Trophoblast cell (in vitro differentiated cells and primary cell): ENCODE measurements around the gene BUD23.
A peak's percentile ranks its signal among the peaks of the same experiment; 100 is the strongest.

Experiments used
- DNase-seq, 2 donors: peaks; one replicate each; pipeline ENCODE4 v3.0.0-alpha.2; 2016
- H2AFZ ChIP-seq: 2 replicates; pipeline ENCODE4 v1.6.1; 2013; ENCODE audit warnings: low read length, moderate library complexity, mild to moderate bottlenecking; ENCODE audit not compliant: insufficient read depth, poor library complexity
- H2AK5ac ChIP-seq: 2 replicates; pipeline ENCODE4 v1.6.1; 2013; ENCODE audit warnings: mild to moderate bottlenecking, low read length
- H2BK120ac ChIP-seq: 2 replicates; pipeline ENCODE4 v1.6.1; 2013; ENCODE audit warnings: low read length, mild to moderate bottlenecking, moderate library complexity; ENCODE audit not compliant: insufficient read depth, poor library complexity
- H2BK12ac ChIP-seq: 2 replicates; pipeline ENCODE4 v1.6.1; 2013; ENCODE audit warnings: mild to moderate bottlenecking, low read length, moderate library complexity
- H2BK5ac ChIP-seq: 2 replicates; pipeline ENCODE4 v1.6.1; 2013; ENCODE audit warnings: low read length, low read depth, moderate library complexity, mild to moderate bottlenecking; ENCODE audit not compliant: poor library complexity
- H3K14ac ChIP-seq: 2 replicates; pipeline ENCODE4 v1.6.1; 2013; ENCODE audit warnings: mild to moderate bottlenecking, low read length
- H3K18ac ChIP-seq: 2 replicates; pipeline ENCODE4 v1.6.1; 2013; ENCODE audit warnings: mild to moderate bottlenecking, low read length
- H3K23ac ChIP-seq: 2 replicates; pipeline ENCODE4 v1.6.1; 2013; ENCODE audit warnings: low read length
- H3K27ac ChIP-seq: 2 replicates; pipeline ENCODE4 v1.5.1; 2013; ENCODE audit warnings: low read depth, mild to moderate bottlenecking, inconsistent platforms, low read length, moderate library complexity
- H3K27me3 ChIP-seq: 2 replicates; pipeline ENCODE4 v1.6.1; 2013; ENCODE audit warnings: inconsistent platforms, mild to moderate bottlenecking, low read length, moderate library complexity; ENCODE audit not compliant: insufficient read depth
- H3K36me3 ChIP-seq, 2 experiments: 1 replicate in 1 of 2; 2 replicates in 1 of 2; pipeline ENCODE4 v1.6.1; 2013; ENCODE audit warnings: low read length in 2 of 2, mild to moderate bottlenecking in 2 of 2, moderate library complexity in 1 of 2; ENCODE audit not compliant: insufficient read depth in 2 of 2, control insufficient read depth in 1 of 2
- H3K4ac ChIP-seq: 2 replicates; pipeline ENCODE4 v1.6.1; 2013; ENCODE audit warnings: low read depth, mild to moderate bottlenecking, low read length, moderate library complexity
- H3K4me1 ChIP-seq, 2 experiments: 1 replicate in 1 of 2; 2 replicates in 1 of 2; pipeline ENCODE4 v1.6.1; 2013; ENCODE audit warnings: low read length in 2 of 2, mild to moderate bottlenecking in 2 of 2, moderate library complexity in 1 of 2; ENCODE audit not compliant: insufficient read depth in 2 of 2, control insufficient read depth in 1 of 2
- H3K4me2 ChIP-seq: 2 replicates; pipeline ENCODE4 v1.6.1; 2013; ENCODE audit warnings: inconsistent platforms, mild to moderate bottlenecking, low read length, moderate library complexity
- H3K4me3 ChIP-seq: 2 replicates; pipeline ENCODE4 v1.5.1; 2013; ENCODE audit warnings: mild to moderate bottlenecking, low read depth, low read length, inconsistent platforms
- H3K79me1 ChIP-seq: one replicate; pipeline ENCODE4 v1.6.1; 2013; ENCODE audit warnings: low read length
- H3K79me2 ChIP-seq: 2 replicates; pipeline ENCODE4 v1.6.1; 2013; ENCODE audit warnings: low read length, mild to moderate bottlenecking; ENCODE audit not compliant: control insufficient read depth, insufficient read depth, poor library complexity
- H3K9ac ChIP-seq: 2 replicates; pipeline ENCODE4 v1.6.1; 2013; ENCODE audit warnings: mild to moderate bottlenecking, low read length
- H3K9me3 ChIP-seq: 2 replicates; pipeline ENCODE4 v1.6.1; 2013; ENCODE audit warnings: low read depth, mild to moderate bottlenecking, control low read depth, inconsistent platforms, low read length; ENCODE audit not compliant: insufficient read depth
- H4K12ac ChIP-seq: 2 replicates; pipeline ENCODE4 v1.6.1; 2013; ENCODE audit warnings: low read depth, mild to moderate bottlenecking, low read length, moderate library complexity
- H4K8ac ChIP-seq: 2 replicates; pipeline ENCODE4 v1.6.1; 2013; ENCODE audit warnings: low read depth, mild to moderate bottlenecking, low read length, moderate library complexity
- H4K91ac ChIP-seq: one replicate; pipeline ENCODE4 v1.6.1; 2013; ENCODE audit warnings: low read depth, mild to moderate bottlenecking, low read length, moderate library complexity
- WGBS: extraction: QIAGEN DNeasy Blood & Tissue Kit; methylation state at CpG from one replicate; pipeline ENCODE4 v1.1.7; 2013; ENCODE audit warnings: missing lambda C conversion rate; ENCODE audit not compliant: insufficient read length, insufficient coverage; ENCODE audit errors: extremely low coverage; 5-methylcytosine and 5-hydroxymethylcytosine counted together

The BUD23 gene

GRCh38 chr7:73685311-73685710 lies 1.9 kb downstream of the BUD23 start:
- Histone ChIP-seq H3K79me1 (peaks cover 7% of the 10 kb centered on the region), H3K9me3 (no peaks in the 10 kb centered on the region), H4K91ac (no peak overlapping the region), H3K23ac (no peak overlapping the region), H3K36me3 (peaks cover 16 to 17% of the 10 kb centered on the region in 2 experiments), H3K4ac (peak overlapping the region; percentile 67), H3K27ac (no peak overlapping the region), H4K8ac (no peak overlapping the region), H3K79me2 (peaks cover 12% of the 10 kb centered on the region), H2AFZ (no peak overlapping the region), H3K4me3 (no peak overlapping the region), H3K9ac (no peak overlapping the region), H3K4me2 (no peak overlapping the region), H2AK5ac (no peak overlapping the region), H2BK12ac (no peak overlapping the region), H4K12ac (no peak overlapping the region), H3K14ac (no peak overlapping the region), H3K4me1 (peaks cover 9 to 14% of the 10 kb centered on the region in 2 experiments), H3K18ac (no peak overlapping the region), H2BK5ac (no peak overlapping the region), H2BK120ac (no peak overlapping the region), H3K27me3 (no peaks in the 10 kb centered on the region)
- no CpG with 5 or more reads among the region's 18 CpGs for WGBS
- DNase-seq, result no peak

GRCh38 chr7:73688288-73688687 lies 4.9 kb downstream of the BUD23 start:
- no peak for DNase-seq
- H2AFZ ChIP-seq, result no peak overlapping the region

GRCh38 chr7:73690646-73691045 lies 7.2 kb downstream of the BUD23 start:
- no peak overlapping the region for H2AK5ac ChIP-seq
- WGBS, result no CpG with 5 or more reads among the region's 7 CpGs
- no peak overlapping the region for H3K4me3 ChIP-seq
- H2BK12ac ChIP-seq, result no peak overlapping the region
- H3K79me2 ChIP-seq, result no peaks in the 10 kb centered on the region
- no peak overlapping the region for H4K8ac ChIP-seq
- H3K4ac ChIP-seq, result no peak overlapping the region
- H3K4me1 ChIP-seq, result no peaks in the 10 kb centered on the region
- no peaks in the 10 kb centered on the region for H3K9me3 ChIP-seq
- H4K12ac ChIP-seq, result no peak overlapping the region
- no peak for DNase-seq
- peaks cover 44 to 59% of the 10 kb centered on the region in 2 experiments for H3K36me3 ChIP-seq
- H2BK120ac ChIP-seq, result no peak overlapping the region
- no peak overlapping the region for H4K91ac ChIP-seq
- H3K14ac ChIP-seq, result no peak overlapping the region
- H3K27ac ChIP-seq, result no peak overlapping the region
- no peak overlapping the region for H2AFZ ChIP-seq
- no peaks in the 10 kb centered on the region for H3K79me1 ChIP-seq
- no peak overlapping the region for H3K23ac ChIP-seq
- H2BK5ac ChIP-seq, result no peak overlapping the region
- no peaks in the 10 kb centered on the region for H3K27me3 ChIP-seq
- no peak overlapping the region for H3K9ac ChIP-seq
- no peak overlapping the region for H3K4me2 ChIP-seq
- no peak overlapping the region for H3K18ac ChIP-seq

More at GRCh38 chr7:73688288-73688687, 4.9 kb downstream of the BUD23 start:
- Histone ChIP-seq H2BK120ac (no peak overlapping the region), H3K27ac (no peak overlapping the region), H3K9me3 (no peaks in the 10 kb centered on the region), H4K8ac (no peak overlapping the region), H3K4me3 (no peak overlapping the region), H4K91ac (no peak overlapping the region), H3K23ac (no peak overlapping the region), H2BK5ac (no peak overlapping the region), H3K79me1 (peaks cover 3% of the 10 kb centered on the region), H3K36me3 (peaks cover 28 to 41% of the 10 kb centered on the region in 2 experiments), H3K9ac (no peak overlapping the region), H3K4me1 (peaks cover 0 to 4% of the 10 kb centered on the region in 2 experiments), H3K18ac (no peak overlapping the region), H2BK12ac (no peak overlapping the region), H4K12ac (no peak overlapping the region), H3K79me2 (peaks cover 8% of the 10 kb centered on the region), H3K14ac (no peak overlapping the region), H3K4me2 (no peak overlapping the region), H3K4ac (no peak overlapping the region), H2AK5ac (no peak overlapping the region), H3K27me3 (no peaks in the 10 kb centered on the region)
- WGBS, result no CpG with 5 or more reads among the region's 8 CpGs

DNA sequence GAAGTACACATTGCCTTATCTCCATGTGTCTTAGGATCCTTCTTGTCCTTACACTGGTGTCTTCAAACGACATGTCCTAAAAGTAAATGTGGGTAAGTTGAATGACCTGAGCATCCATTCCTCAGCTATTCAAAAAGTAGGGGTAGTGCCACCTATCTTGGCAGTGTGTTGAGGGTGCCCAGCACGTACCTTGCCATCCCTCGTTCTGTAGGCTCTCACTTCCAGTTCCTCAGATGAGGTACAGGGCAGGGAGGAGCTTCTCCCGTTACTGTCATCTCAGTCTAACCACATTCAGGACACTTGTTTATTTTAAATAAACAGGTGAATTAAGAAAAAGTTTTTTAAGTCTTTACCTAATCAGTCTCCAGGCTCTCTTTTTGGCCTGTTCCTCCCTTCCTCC lies 13.0 kb downstream of the BUD23 start:
- H3K79me2 ChIP-seq, result no peaks in the 10 kb centered on the region
- H3K4me1 ChIP-seq, result no peaks in the 10 kb centered on the region
- H2AFZ ChIP-seq, result no peak overlapping the region
- H4K12ac ChIP-seq, result no peak overlapping the region
- H3K23ac ChIP-seq, result no peak overlapping the region
- H3K9me3 ChIP-seq, result no peaks in the 10 kb centered on the region
- H2BK120ac ChIP-seq, result no peak overlapping the region
- no peaks in the 10 kb centered on the region for H3K27me3 ChIP-seq
- H3K14ac ChIP-seq, result no peak overlapping the region
- H3K9ac ChIP-seq, result no peak overlapping the region
- H3K18ac ChIP-seq, result no peak overlapping the region
- no peak overlapping the region for H2BK5ac ChIP-seq
- peaks cover 63 to 74% of the 10 kb centered on the region in 2 experiments for H3K36me3 ChIP-seq
- no peak overlapping the region for H3K4me2 ChIP-seq
- no CpG with 5 or more reads among the region's 4 CpGs for WGBS
- no peak overlapping the region for H3K4ac ChIP-seq
- no peak overlapping the region for H4K91ac ChIP-seq
- H2AK5ac ChIP-seq, result no peak overlapping the region
- no peak overlapping the region for H3K4me3 ChIP-seq
- no peaks in the 10 kb centered on the region for H3K79me1 ChIP-seq
- DNase-seq, result no peak
- H3K27ac ChIP-seq, result no peak overlapping the region
- H4K8ac ChIP-seq, result no peak overlapping the region
- H2BK12ac ChIP-seq, result no peak overlapping the region
